Liver (tissue), 3 donors: ENCODE data around the gene UBASH3A.

Experiments
- ATF3 ChIP-seq: IDR thresholded peaks from 2 replicates; pipeline ENCODE4 v1.6.1; 2016; ENCODE audit warnings: antibody characterized with exemption
- CTCF ChIP-seq: fragments of 150-350 bp; IDR thresholded peaks from 2 replicates; pipeline ENCODE4 v1.5.1; 2017; ENCODE audit warnings: improper control_type of control experiment, low read depth, low read length; ENCODE audit not compliant: missing input control
- EGR1 ChIP-seq, 2 donors: IDR thresholded peaks; 2 replicates each; pipeline ENCODE4 v1.6.1; 2016 to 2018; ENCODE audit warnings: antibody characterized with exemption in 2 of 2, low read depth in 2 of 2
- FOXA2 ChIP-seq: IDR thresholded peaks from 2 replicates; pipeline ENCODE4 v1.6.1; 2016; ENCODE audit warnings: antibody characterized with exemption
- HNF4A ChIP-seq, 2 donors: conservative IDR thresholded peaks; 2 replicates each; pipeline ENCODE4 v1.6.1; 2016; ENCODE audit warnings: antibody characterized with exemption in 2 of 2, mild to moderate bottlenecking in 2 of 2
- HNF4G ChIP-seq: IDR thresholded peaks from 2 replicates; pipeline ENCODE4 v1.6.1; 2016; ENCODE audit warnings: antibody characterized with exemption
- JUND ChIP-seq, 2 donors: IDR thresholded peaks; 2 replicates each; pipeline ENCODE4 v1.6.1; 2016; ENCODE audit warnings: antibody characterized with exemption in 2 of 2
- RAD21 ChIP-seq, 2 donors: IDR thresholded peaks; 2 replicates each; pipeline ENCODE4 v1.6.1; 2016; ENCODE audit warnings: antibody characterized with exemption in 2 of 2, mild to moderate bottlenecking in 2 of 2
- SP1 ChIP-seq: IDR thresholded peaks from 2 replicates; pipeline ENCODE4 v1.6.1; 2018; ENCODE audit warnings: antibody characterized with exemption, mild to moderate bottlenecking
- TAF1 ChIP-seq: conservative IDR thresholded peaks from 2 replicates; pipeline ENCODE4 v1.6.1; 2016; ENCODE audit warnings: antibody characterized with exemption, mild to moderate bottlenecking
- donor health status: healthy.
- donor health status: healthy.

DNA sequence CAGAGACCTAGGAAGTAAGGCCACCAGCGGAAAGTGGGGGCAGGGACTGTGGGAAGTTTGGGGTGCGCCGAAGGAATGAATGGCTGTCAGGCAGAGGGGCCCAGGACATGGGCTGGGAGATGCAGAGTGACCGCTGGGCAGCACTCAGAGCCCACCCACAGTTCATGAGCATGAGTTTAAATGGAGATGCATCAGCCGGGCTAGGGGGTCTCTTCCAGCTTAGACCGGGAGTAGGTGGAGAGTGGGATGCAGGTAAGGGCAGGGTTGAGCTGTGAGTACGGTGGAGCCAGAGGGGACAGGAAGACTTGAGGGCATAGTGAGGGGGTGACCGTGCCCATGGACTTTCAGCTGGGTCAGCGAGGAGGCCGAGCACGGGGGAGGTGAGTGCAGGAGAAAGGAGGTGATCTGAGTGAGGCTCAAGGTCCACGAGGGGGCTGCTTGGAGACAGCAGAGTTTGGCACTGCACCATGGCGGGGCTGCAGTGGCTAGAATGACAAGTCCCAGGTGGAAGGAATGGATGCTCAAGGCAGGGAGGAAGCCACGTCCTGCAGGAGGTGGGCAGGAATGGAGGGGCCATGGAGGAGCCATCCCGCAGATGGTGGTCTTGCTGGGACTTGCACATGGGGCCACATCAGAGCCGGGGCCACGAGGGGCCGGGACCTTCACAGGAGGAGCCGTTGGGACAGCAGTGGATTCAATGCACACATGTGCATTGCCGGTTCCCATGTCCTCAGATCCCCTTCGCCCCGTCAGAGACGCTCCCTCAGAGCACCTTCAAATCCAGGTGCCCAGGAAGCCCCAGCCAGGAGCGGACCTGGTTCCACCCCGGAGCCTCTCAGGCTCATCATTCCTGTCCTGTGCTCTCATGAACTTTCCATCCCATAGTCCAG, 34.9 kb downstream of the UBASH3A start:
- TF ChIP-seq CTCF: no peak
- TF ChIP-seq EGR1 (IDR thresholded peaks at IDR 0.05; ENCODE audit: low read depth in 2 of 2): no peak
- no peak for TF ChIP-seq ATF3
- TF ChIP-seq JUND (IDR thresholded peaks at IDR 0.05): no peak
- TF ChIP-seq SP1: no peak
- no peak for TF ChIP-seq FOXA2
- TF ChIP-seq RAD21 (IDR thresholded peaks at IDR 0.05): no peak
- TF ChIP-seq HNF4G: no peak
- no peak for TF ChIP-seq HNF4A (conservative IDR thresholded peaks at IDR 0.05)
- no peak for TF ChIP-seq TAF1
